Breast epithelium (tissue), 3 donors: Measurements from ENCODE around the gene CIZ1.

ENCODE experiments used
- CTCF ChIP-seq, 3 donors: fragments of 450-650 bp; IDR thresholded peaks; one replicate each; pipeline ENCODE4 v1.5.1; 2016 to 2017; ENCODE audit warnings: antibody characterized with exemption in 3 of 3, mild to moderate bottlenecking in 3 of 3, moderate library complexity in 3 of 3
- POLR2A ChIP-seq: fragments of 450-650 bp; IDR thresholded peaks from one replicate; pipeline ENCODE4 v1.6.1; 2016; ENCODE audit warnings: antibody characterized with exemption, mild to moderate bottlenecking, moderate library complexity
- POLR2AphosphoS5 ChIP-seq, 3 donors: sonication (generic); formaldehyde crosslinking; IDR thresholded peaks; one replicate each; pipeline ENCODE4 v1.6.1; 2017; ENCODE audit warnings: antibody characterized with exemption in 3 of 3

DNA sequence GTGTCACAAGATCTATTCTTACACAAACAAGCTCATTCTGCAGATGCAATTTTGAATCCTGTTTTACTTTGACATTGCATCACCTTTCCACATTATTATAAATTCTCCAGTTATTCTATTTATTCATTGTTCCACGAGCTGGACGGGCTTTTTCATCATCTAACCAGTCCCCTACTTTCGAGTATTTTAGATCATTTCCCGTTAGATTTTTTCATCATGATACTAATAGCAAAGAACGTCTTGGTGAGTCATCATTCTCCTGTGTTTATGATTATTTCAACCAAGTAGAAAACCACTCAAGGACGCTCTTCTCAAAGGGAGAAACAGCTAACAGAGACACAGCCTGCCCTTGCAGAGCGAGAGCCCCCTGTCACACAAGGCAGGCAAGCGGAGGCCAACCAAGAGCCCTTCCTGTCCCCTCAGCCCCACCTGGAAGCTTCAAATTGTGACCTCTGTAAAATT lies 16.2 kb downstream of the CIZ1 start:
- TF ChIP-seq POLR2A (no peak), POLR2AphosphoS5 (IDR thresholded peaks at IDR 0.05) (no peak), CTCF (IDR thresholded peaks at IDR 0.05) (no peak)
